ENCODE results near the gene MAP2K1.

Gene MAP2K1

DNA sequence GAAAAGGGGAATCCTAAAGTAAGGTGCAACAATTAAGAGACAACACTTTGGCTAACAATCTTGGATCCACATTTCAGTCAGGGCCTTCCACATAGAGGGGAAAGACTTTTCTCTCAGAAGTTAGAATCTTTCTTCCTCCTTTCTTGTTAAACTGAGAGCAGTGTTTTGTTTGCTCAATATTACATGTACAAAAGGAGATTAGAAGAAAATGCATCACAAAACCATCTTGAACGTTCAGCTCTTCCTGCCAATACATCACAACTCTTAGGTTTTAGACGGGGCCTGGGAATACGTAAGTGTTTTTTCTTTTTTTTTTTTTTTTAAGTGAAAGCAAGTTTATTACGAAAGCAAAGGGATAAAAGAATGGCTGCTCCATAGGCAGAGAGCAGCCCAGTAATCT is 39.1 kb downstream of the MAP2K1 start:
- no peak overlapping the region for H3K4me3 ChIP-seq (ENCODE audit: insufficient read length, low read depth)
- H3K36me3 ChIP-seq (ENCODE audit: insufficient read depth, insufficient read length, low read length) = no peaks in the 10 kb centered on the region
- TF ChIP-seq YY1 (IDR thresholded peaks at IDR 0.05; ENCODE audit: insufficient read depth, insufficient read length) (no peak), ZNF274 (IDR thresholded peaks at IDR 0.05; ENCODE audit: low read depth, low read length) (no peak), SUZ12 (IDR thresholded peaks at IDR 0.05; ENCODE audit: extremely low read depth, insufficient read depth, insufficient read length) (no peak)
- H3K9me3 ChIP-seq (ENCODE audit: insufficient read depth, low read length) = no peaks in the 10 kb centered on the region
- no peaks in the 10 kb centered on the region for H3K4me1 ChIP-seq (ENCODE audit: insufficient read depth, insufficient read length)
- no peak for DNase-seq (ENCODE audit: low read depth, low spot score)
- no peaks in the 10 kb centered on the region for H3K27me3 ChIP-seq (ENCODE audit: insufficient read depth, insufficient read length)
- H3K9ac ChIP-seq (ENCODE audit: insufficient read length, low read depth) = no peak overlapping the region

- peaks cover 4% of the 10 kb centered on the region for H3K36me3 ChIP-seq (ENCODE audit: insufficient read depth, insufficient read length, low read length)
- no peak overlapping the region for H3K9ac ChIP-seq (ENCODE audit: insufficient read length, low read depth)
- H3K27me3 ChIP-seq (ENCODE audit: insufficient read depth, insufficient read length) = no peaks in the 10 kb centered on the region
- H3K4me3 ChIP-seq (ENCODE audit: insufficient read length, low read depth) = no peak overlapping the region
- no peaks in the 10 kb centered on the region for H3K4me1 ChIP-seq (ENCODE audit: insufficient read depth, insufficient read length)
- no peaks in the 10 kb centered on the region for H3K9me3 ChIP-seq (ENCODE audit: insufficient read depth, low read length)
- TF ChIP-seq SUZ12 (IDR thresholded peaks at IDR 0.05; ENCODE audit: extremely low read depth, insufficient read depth, insufficient read length) (no peak), ZNF274 (IDR thresholded peaks at IDR 0.05; ENCODE audit: low read depth, low read length) (no peak), YY1 (IDR thresholded peaks at IDR 0.05; ENCODE audit: insufficient read depth, insufficient read length) (no peak)
- no peak for DNase-seq (ENCODE audit: low read depth, low spot score)
These were observed 42.4 kb downstream of the MAP2K1 start for GRCh38 chr15:66429117-66429516.

DNA sequence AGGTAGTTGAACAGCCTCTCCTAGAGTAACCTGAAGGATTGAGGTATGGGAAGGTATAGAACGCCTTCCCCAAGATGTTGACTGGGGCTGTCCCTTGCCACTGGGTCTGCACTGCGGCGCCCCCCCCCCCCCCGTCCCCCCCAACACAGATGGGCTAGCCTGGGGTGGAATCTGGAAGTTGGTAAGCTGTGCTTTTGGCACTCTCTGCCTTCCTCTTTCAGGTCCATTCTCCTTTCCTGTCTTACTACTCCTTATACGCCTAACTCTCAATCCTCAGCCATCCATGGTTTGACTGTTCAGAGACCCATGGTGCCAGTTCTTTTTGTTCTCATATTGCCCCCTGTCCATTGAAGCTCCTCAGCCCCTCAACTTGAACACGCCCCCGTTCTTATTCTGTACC is 42.8 kb downstream of the MAP2K1 start:
- Histone ChIP-seq H3K4me1 (ENCODE audit: insufficient read depth, insufficient read length) (no peaks in the 10 kb centered on the region), H3K9me3 (ENCODE audit: insufficient read depth, low read length) (no peaks in the 10 kb centered on the region), H3K36me3 (ENCODE audit: insufficient read depth, insufficient read length, low read length) (peaks cover 4% of the 10 kb centered on the region), H3K27me3 (ENCODE audit: insufficient read depth, insufficient read length) (no peaks in the 10 kb centered on the region), H3K4me3 (ENCODE audit: insufficient read length, low read depth) (no peak overlapping the region), H3K9ac (ENCODE audit: insufficient read length, low read depth) (no peak overlapping the region)
- no peak for DNase-seq (ENCODE audit: low read depth, low spot score)
- TF ChIP-seq SUZ12 (IDR thresholded peaks at IDR 0.05; ENCODE audit: extremely low read depth, insufficient read depth, insufficient read length) (no peak), YY1 (IDR thresholded peaks at IDR 0.05; ENCODE audit: insufficient read depth, insufficient read length) (no peak), ZNF274 (IDR thresholded peaks at IDR 0.05; ENCODE audit: low read depth, low read length) (no peak)

GRCh38 chr15:66430627-66431255 is 44.0 kb downstream of the MAP2K1 start:
- no peak for DNase-seq (ENCODE audit: low read depth, low spot score)
- no peaks in the 10 kb centered on the region for H3K9me3 ChIP-seq (ENCODE audit: insufficient read depth, low read length)
- no peaks in the 10 kb centered on the region for H3K27me3 ChIP-seq (ENCODE audit: insufficient read depth, insufficient read length)
- no peak for TF ChIP-seq ZNF274 (IDR thresholded peaks at IDR 0.05; ENCODE audit: low read depth, low read length)
- no peak for TF ChIP-seq YY1 (IDR thresholded peaks at IDR 0.05; ENCODE audit: insufficient read depth, insufficient read length)
- TF ChIP-seq SUZ12 (IDR thresholded peaks at IDR 0.05; ENCODE audit: extremely low read depth, insufficient read depth, insufficient read length) = no peak
- no peak overlapping the region for H3K4me3 ChIP-seq (ENCODE audit: insufficient read length, low read depth)
- peaks cover 14% of the 10 kb centered on the region for H3K36me3 ChIP-seq (ENCODE audit: insufficient read depth, insufficient read length, low read length)
- no peaks in the 10 kb centered on the region for H3K4me1 ChIP-seq (ENCODE audit: insufficient read depth, insufficient read length)
- H3K9ac ChIP-seq (ENCODE audit: insufficient read length, low read depth) = no peak overlapping the region

DNA sequence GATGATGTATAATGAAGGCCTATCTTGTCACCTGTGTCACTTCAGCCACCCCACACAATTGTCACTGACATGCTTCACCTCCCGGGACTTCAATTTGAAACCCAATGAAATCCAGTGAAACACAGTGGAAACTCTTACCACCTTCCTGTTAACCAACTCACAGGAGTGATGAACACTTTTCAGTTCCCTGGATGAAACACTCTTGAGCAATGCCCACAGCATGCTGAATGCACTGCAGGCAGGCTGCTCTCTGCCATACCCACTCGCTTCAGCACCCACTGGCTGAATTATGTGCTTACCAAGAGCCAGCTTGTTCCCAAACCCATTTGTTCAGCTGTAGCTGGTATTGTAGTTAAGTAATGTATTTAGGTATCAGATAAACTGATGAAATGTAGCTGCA is 47.0 kb downstream of the MAP2K1 start:
- Histone ChIP-seq H3K4me1 (ENCODE audit: insufficient read depth, insufficient read length) (no peaks in the 10 kb centered on the region), H3K27me3 (ENCODE audit: insufficient read depth, insufficient read length) (no peaks in the 10 kb centered on the region), H3K9me3 (ENCODE audit: insufficient read depth, low read length) (no peaks in the 10 kb centered on the region), H3K4me3 (ENCODE audit: insufficient read length, low read depth) (no peak overlapping the region), H3K9ac (ENCODE audit: insufficient read length, low read depth) (no peak overlapping the region), H3K36me3 (ENCODE audit: insufficient read depth, insufficient read length, low read length) (peaks cover 40% of the 10 kb centered on the region)
- TF ChIP-seq YY1 (IDR thresholded peaks at IDR 0.05; ENCODE audit: insufficient read depth, insufficient read length) = no peak
- no peak for TF ChIP-seq ZNF274 (IDR thresholded peaks at IDR 0.05; ENCODE audit: low read depth, low read length)
- no peak for TF ChIP-seq SUZ12 (IDR thresholded peaks at IDR 0.05; ENCODE audit: extremely low read depth, insufficient read depth, insufficient read length)
- no peak for DNase-seq (ENCODE audit: low read depth, low spot score)

GRCh38 chr15:66440501-66440900 is 53.8 kb downstream of the MAP2K1 start:
- TF ChIP-seq ZNF274 (IDR thresholded peaks at IDR 0.05; ENCODE audit: low read depth, low read length) (no peak), YY1 (IDR thresholded peaks at IDR 0.05; ENCODE audit: insufficient read depth, insufficient read length) (no peak), SUZ12 (IDR thresholded peaks at IDR 0.05; ENCODE audit: extremely low read depth, insufficient read depth, insufficient read length) (no peak)
- DNase-seq (ENCODE audit: low read depth, low spot score) = no peak
- peaks cover 88% of the 10 kb centered on the region for H3K36me3 ChIP-seq (ENCODE audit: insufficient read depth, insufficient read length, low read length)

GRCh38 chr15:66452420-66452819 is 65.7 kb downstream of the MAP2K1 start:
- no peak for DNase-seq (ENCODE audit: low read depth, low spot score)
- H3K9me3 ChIP-seq (ENCODE audit: insufficient read depth, low read length) = no peaks in the 10 kb centered on the region
- no peak overlapping the region for H3K9ac ChIP-seq (ENCODE audit: insufficient read length, low read depth)
- H3K27me3 ChIP-seq (ENCODE audit: insufficient read depth, insufficient read length) = no peaks in the 10 kb centered on the region
- TF ChIP-seq SUZ12 (IDR thresholded peaks at IDR 0.05; ENCODE audit: extremely low read depth, insufficient read depth, insufficient read length) (no peak), YY1 (IDR thresholded peaks at IDR 0.05; ENCODE audit: insufficient read depth, insufficient read length) (no peak), ZNF274 (IDR thresholded peaks at IDR 0.05; ENCODE audit: low read depth, low read length) (no peak)
- no peaks in the 10 kb centered on the region for H3K4me1 ChIP-seq (ENCODE audit: insufficient read depth, insufficient read length)
- H3K36me3 ChIP-seq (ENCODE audit: insufficient read depth, insufficient read length, low read length) = peaks cover 25% of the 10 kb centered on the region
- no peak overlapping the region for H3K4me3 ChIP-seq (ENCODE audit: insufficient read length, low read depth)

More at GRCh38 chr15:66440501-66440900, 53.8 kb downstream of the MAP2K1 start:
- Histone ChIP-seq H3K4me1 (ENCODE audit: insufficient read depth, insufficient read length) (no peaks in the 10 kb centered on the region), H3K9ac (ENCODE audit: insufficient read length, low read depth) (no peak overlapping the region), H3K27me3 (ENCODE audit: insufficient read depth, insufficient read length) (no peaks in the 10 kb centered on the region), H3K9me3 (ENCODE audit: insufficient read depth, low read length) (no peaks in the 10 kb centered on the region), H3K4me3 (ENCODE audit: insufficient read length, low read depth) (no peak overlapping the region)

Measured in NT2/D1 (cell line).